IMR-90 (cell line): ENCODE data around the gene SLIT2. TPM values are rescaled to one million over a fixed set of nuclear protein-coding genes. Genes with fewer than 3 reads are reported as not detected.

Source experiments
- ATAC-seq: fragments of 200-7000 bp; cut with Tn5 transposase; 2 replicates; pipeline ENCODE4 v1.9.1; 2020; ENCODE audit warnings: low read depth, mild to moderate bottlenecking, moderate library complexity
- BruUV-seq: library from RNA; stranded (reverse); fragments of 400-500 nt; replicated peaks from 2 replicates; lab custom pipeline; 2021; lab: Mats Ljungman, UMichigan
- CTCF ChIA-PET: fragments of 300-600 bp; formaldehyde crosslinking; extraction: SDS; loops from one replicate; lab custom pipeline; 2021; ENCODE audit warnings: antibody characterized with exemption; lab: Yijun Ruan, JAX
- POLR2A ChIA-PET: fragments of 300-600 bp; sonication (Branson Sonifier 250); formaldehyde crosslinking; loops from one replicate; lab custom pipeline; 2022; ENCODE audit warnings: antibody characterized with exemption; ENCODE audit not compliant: unreplicated experiment; lab: Charles Lee
- DNase-seq: peaks from one replicate; pipeline ENCODE4 v3.0.0; 2013
- H2AFZ ChIP-seq: replicated peaks from 2 replicates; pipeline ENCODE3; 2013; ENCODE audit warnings: low read length, mild to moderate bottlenecking; ENCODE audit not compliant: poor library complexity
- H2AK5ac ChIP-seq: 2 replicates; pipeline ENCODE4 v1.6.1; 2013; ENCODE audit warnings: low read depth, low read length, inconsistent platforms
- H2AK9ac ChIP-seq: replicated peaks from 2 replicates; pipeline ENCODE3; 2013; ENCODE audit warnings: mild to moderate bottlenecking, low read depth, low read length, moderate library complexity; ENCODE audit not compliant: poor library complexity
- H2BK120ac ChIP-seq: 2 replicates; pipeline ENCODE4 v1.6.1; 2013; ENCODE audit warnings: low read depth, low read length, inconsistent platforms
- H2BK15ac ChIP-seq: 3 replicates; pipeline ENCODE4 v1.6.1; 2013; ENCODE audit warnings: low read depth, low read length, inconsistent platforms
- H2BK20ac ChIP-seq: 2 replicates; pipeline ENCODE4 v1.6.1; 2013; ENCODE audit warnings: low read depth, mild to moderate bottlenecking, inconsistent platforms, low read length, moderate library complexity
- H2BK5ac ChIP-seq: 2 replicates; pipeline ENCODE4 v1.6.1; 2013; ENCODE audit warnings: mild to moderate bottlenecking, low read depth, low read length, inconsistent platforms; ENCODE audit not compliant: poor library complexity, severe bottlenecking
- H3K14ac ChIP-seq: replicated peaks from 2 replicates; pipeline ENCODE4 v1.6.1; 2013; ENCODE audit warnings: low read depth, low read length, inconsistent platforms
- H3K18ac ChIP-seq: 2 replicates; pipeline ENCODE4 v1.6.1; 2013; ENCODE audit warnings: low read depth, low read length, control low read depth
- H3K23ac ChIP-seq: 2 replicates; pipeline ENCODE4 v1.6.1; 2013; ENCODE audit warnings: low read depth, low read length, inconsistent platforms
- H3K27ac ChIP-seq: 2 replicates; pipeline ENCODE4 v1.5.1; 2013; ENCODE audit warnings: mild to moderate bottlenecking, control low read depth, low read length; ENCODE audit not compliant: insufficient read depth
- H3K27me3 ChIP-seq: 2 replicates; pipeline ENCODE4 v1.6.1; 2013; ENCODE audit warnings: low read length; ENCODE audit not compliant: control insufficient read depth, insufficient read depth
- H3K36me3 ChIP-seq: 2 replicates; pipeline ENCODE4 v1.6.1; 2013; ENCODE audit warnings: low read length, mixed read lengths; ENCODE audit not compliant: control insufficient read depth, insufficient read depth
- H3K4ac ChIP-seq: 2 replicates; pipeline ENCODE4 v1.6.1; 2013; ENCODE audit warnings: low read depth, low read length, inconsistent platforms
- H3K4me1 ChIP-seq: 2 replicates; pipeline ENCODE4 v1.6.1; 2013; ENCODE audit warnings: low read length, mixed read lengths; ENCODE audit not compliant: control insufficient read depth, insufficient read depth
- H3K4me2 ChIP-seq: 2 replicates; pipeline ENCODE4 v1.6.1; 2013; ENCODE audit warnings: low read depth, mild to moderate bottlenecking, control low read depth, low read length, moderate library complexity
- H3K4me3 ChIP-seq: 2 replicates; pipeline ENCODE4 v1.5.1; 2013; ENCODE audit warnings: low read depth, mild to moderate bottlenecking, control low read depth, low read length, moderate library complexity; ENCODE audit not compliant: insufficient read depth
- H3K56ac ChIP-seq: 2 replicates; pipeline ENCODE4 v1.6.1; 2013; ENCODE audit warnings: low read length, inconsistent platforms; ENCODE audit not compliant: insufficient read depth; ENCODE audit errors: extremely low read depth
- H3K79me1 ChIP-seq, 2 experiments: 2 replicates each; pipeline ENCODE4 v1.6.1; 2013; ENCODE audit warnings: low read length in 2 of 2, inconsistent platforms in 1 of 2, low read depth in 1 of 2
- H3K9ac ChIP-seq: 2 replicates; pipeline ENCODE4 v1.6.1; 2013; ENCODE audit warnings: low read depth, low read length, control low read depth
- H3K9me1 ChIP-seq: 2 replicates; pipeline ENCODE4 v1.6.1; 2013; ENCODE audit warnings: low read length, inconsistent platforms; ENCODE audit not compliant: insufficient read depth
- H3K9me3 ChIP-seq: 2 replicates; pipeline ENCODE4 v1.6.1; 2013; ENCODE audit warnings: low read length; ENCODE audit not compliant: control insufficient read depth, insufficient read depth
- H4K20me1 ChIP-seq: 2 replicates; pipeline ENCODE4 v1.6.1; 2013; ENCODE audit warnings: low read length, inconsistent platforms; ENCODE audit not compliant: insufficient read depth
- H4K5ac ChIP-seq: 2 replicates; pipeline ENCODE4 v1.6.1; 2013; ENCODE audit warnings: mild to moderate bottlenecking, low read depth, low read length, control low read depth
- H4K8ac ChIP-seq, 2 experiments: 2 replicates each; pipeline ENCODE4 v1.6.1; 2013; ENCODE audit warnings: low read depth in 2 of 2, low read length in 2 of 2, control low read depth in 1 of 2, inconsistent platforms in 1 of 2
- H4K91ac ChIP-seq: 2 replicates; pipeline ENCODE4 v1.6.1; 2013; ENCODE audit warnings: low read depth, low read length, inconsistent platforms; ENCODE audit not compliant: insufficient read depth
- CHD1 ChIP-seq: IDR thresholded peaks from 2 replicates; pipeline ENCODE4 v1.6.1; 2012; ENCODE audit warnings: low read depth, low read length, improper control_type of control experiment
- FOS ChIP-seq: fragments of 150-350 bp; IDR thresholded peaks from 2 replicates; pipeline ENCODE4 v1.6.1; 2016; ENCODE audit warnings: low read depth, low read length
- WGBS, 2 experiments: methylation state at CpG; one replicate each; pipeline versions ENCODE4 v1.1.5 to v1.1.7; 2013; ENCODE audit warnings: missing lambda C conversion rate in 2 of 2; ENCODE audit not compliant: insufficient read length in 1 of 2; ENCODE audit errors: extremely low coverage in 2 of 2; 5-methylcytosine and 5-hydroxymethylcytosine counted together
- dilution Hi-C: fragments of 300-500 bp; cut with HindIII; formaldehyde crosslinking; loops from one replicate; pipeline ENCODE4 v1.14.3; 2018; ENCODE audit warnings: low sequenced_read_pairs; ENCODE audit not compliant: unreplicated experiment
- in situ Hi-C: fragments of 300-500 bp; cut with MboI; formaldehyde crosslinking; loops from 3 replicates; pipeline ENCODE4 v1.14.3; 2019; ENCODE audit warnings: low sequenced_read_pairs, inconsistent platforms, mixed read lengths
- intact Hi-C: fragments of 100-400 bp; cut with micrococcal nuclease; formaldehyde crosslinking; loops from 2 replicates; pipeline ENCODE4 v1.10.0; 2022
- polyA plus RNA-seq, 3 experiments: library from polyadenylated mRNA; depleted of rRNA; stranded (reverse); fragments of >200 nt; gene quantifications; 2 replicates each; pipeline ENCODE4 v1.2.3, GENCODE V29; 2012; ENCODE audit warnings: low replicate concordance in 1 of 3
- total RNA-seq: library from RNA; depleted of rRNA; stranded (reverse); fragments of >200 nt; gene quantifications from 2 replicates; pipeline ENCODE4 v1.2.3, GENCODE V29; 2012

The SLIT2 gene
- total and polyA plus RNA-seq, 2 of the 4 experiments (the other 2 are of a cell fraction), result 13.6 to 14.3 TPM

GRCh38 chr4:20284990-20285389 is 33.3 kb downstream of the SLIT2 start:
- dilution Hi-C loops, result no loop called here
- H3K27ac ChIP-seq, result no peak overlapping the region
- no peak overlapping the region for H2AK5ac ChIP-seq
- H3K9me3 ChIP-seq, result no peaks in the 10 kb centered on the region
- H2AK9ac ChIP-seq, result no peak overlapping the region
- H3K79me1 ChIP-seq, result no peaks in the 10 kb centered on the region
- H4K5ac ChIP-seq, result no peak overlapping the region
- no peak overlapping the region for H3K4me3 ChIP-seq
- H3K4me2 ChIP-seq, result no peak overlapping the region
- no peaks in the 10 kb centered on the region for H3K36me3 ChIP-seq
- no CpG with 5 or more reads among the region's 1 CpG for WGBS, 2 experiments
- no peak overlapping the region for H2AFZ ChIP-seq
- no peak overlapping the region for H3K23ac ChIP-seq
- no peak overlapping the region for H3K14ac ChIP-seq
- BruUV-seq, result no TSS peak
- H3K4ac ChIP-seq, result no peak overlapping the region
- no peak overlapping the region for H2BK15ac ChIP-seq
- H4K8ac ChIP-seq, result no peak overlapping the region
- no peak overlapping the region for H2BK5ac ChIP-seq
- no peak overlapping the region for H3K18ac ChIP-seq
- H4K20me1 ChIP-seq, result no peaks in the 10 kb centered on the region
- no peaks in the 10 kb centered on the region for H3K4me1 ChIP-seq
- intact Hi-C loops, result no loop called here
- H3K9me1 ChIP-seq, result no peaks in the 10 kb centered on the region; the same call in 1 of the 2 replicates
- no peak overlapping the region for H3K9ac ChIP-seq
- CTCF ChIA-PET, result interaction anchor here (0.6 kb wide), 2 partner anchors 14 to 748 kb away, joined by 3 read pairs; no protein-coding TSS in a partner anchor
- in situ Hi-C loops, result no loop called here
- no peak overlapping the region for H3K56ac ChIP-seq
- no peaks in the 10 kb centered on the region for H3K27me3 ChIP-seq
- no peak overlapping the region for H2BK120ac ChIP-seq
- H4K91ac ChIP-seq, result no peak overlapping the region
- DNase-seq (peak; percentile 77), ATAC-seq (no peak)
- no peak overlapping the region for H2BK20ac ChIP-seq
- POLR2A ChIA-PET, result no interaction called here
- TF ChIP-seq CHD1, result no peak
- peak; percentile 28; the same call in 1 of the 2 replicates for TF ChIP-seq FOS
